Gastroesophageal sphincter (tissue), 4 donors: ENCODE results near the gene RNF19B. TPM values are rescaled to one million over a fixed set of nuclear protein-coding genes. Genes with fewer than 3 reads are reported as not detected.

Experiments
- ATAC-seq: fragments of 150-250 bp; one replicate; pipeline ENCODE4 v1.9.1; 2016; ENCODE audit warnings: mild to moderate bottlenecking, moderate library complexity
- H3K27ac ChIP-seq, 4 donors: fragments of 200-600 bp; sonication (generic) in 3 of 4; 1 replicate in 3 of 4; 2 replicates in 1 of 4; pipeline ENCODE4 v1.5.1; 2016 to 2019
- H3K27me3 ChIP-seq: fragments of 200-600 bp; sonication (generic); one replicate; pipeline ENCODE4 v1.5.1; 2019
- H3K36me3 ChIP-seq, 2 donors: fragments of 200-600 bp; sonication (generic); one replicate each; pipeline ENCODE4 v1.5.1; 2019; ENCODE audit warnings: control low read depth in 1 of 2
- H3K4me1 ChIP-seq, 3 donors: fragments of 200-600 bp; sonication (generic); 1 replicate in 2 of 3; 2 replicates in 1 of 3; pipeline ENCODE4 v1.5.1; 2016 to 2019; ENCODE audit warnings: control low read depth in 2 of 3
- H3K4me3 ChIP-seq, 2 donors: fragments of 200-600 bp; sonication (generic); one replicate each; pipeline ENCODE4 v1.5.1; 2019; ENCODE audit warnings: mild to moderate bottlenecking in 1 of 2, moderate library complexity in 1 of 2
- H3K9me3 ChIP-seq, 3 donors: fragments of 200-600 bp; sonication (generic); one replicate each; pipeline ENCODE4 v1.5.1; 2017 to 2019; ENCODE audit warnings: control low read depth in 2 of 3
- CTCF ChIP-seq, 4 experiments: fragments of 200-600 bp in 2 of 4; fragments of 450-650 bp in 2 of 4; sonication (generic) in 1 of 4; IDR thresholded peaks; one replicate each; pipeline ENCODE4 v1.5.1; 2017 to 2019; ENCODE audit warnings: antibody characterized with exemption in 4 of 4, mild to moderate bottlenecking in 2 of 4, moderate library complexity in 2 of 4
- EP300 ChIP-seq: sonication (generic); formaldehyde crosslinking; IDR thresholded peaks from one replicate; pipeline ENCODE4 v1.6.1; 2017; ENCODE audit warnings: antibody characterized with exemption, mild to moderate bottlenecking
- POLR2A ChIP-seq, 2 donors: fragments of 450-650 bp; IDR thresholded peaks; one replicate each; pipeline ENCODE4 v1.6.1; 2017; ENCODE audit warnings: antibody characterized with exemption in 2 of 2, mild to moderate bottlenecking in 2 of 2, moderate library complexity in 1 of 2
- POLR2AphosphoS5 ChIP-seq: sonication (generic); formaldehyde crosslinking; IDR thresholded peaks from one replicate; pipeline ENCODE4 v1.6.1; 2017; ENCODE audit warnings: antibody characterized with exemption
- WGBS, 2 donors: methylation state at CpG; one replicate each; pipeline ENCODE4 v1.1.5; 2018; ENCODE audit warnings: low coverage in 1 of 2; 5-methylcytosine and 5-hydroxymethylcytosine counted together
- total RNA-seq, 4 donors: library from RNA; depleted of rRNA; stranded (reverse); fragments of >200 nt; gene quantifications; one replicate each; pipeline ENCODE4 v1.1.0, GENCODE V29; 2016

The RNF19B gene
- total RNA-seq, 4 donors from 2014 or later = 19.5 to 25.2 (median 21.8) TPM

- H3K4me1 ChIP-seq = peaks cover 0 to 18% (median 7%) of the 10 kb centered on the region in 3 donors
- H3K36me3 ChIP-seq = peaks cover 0 to 7% of the 10 kb centered on the region in 2 donors
- peak; percentile 25 for ATAC-seq
- H3K9me3 ChIP-seq = no peaks in the 10 kb centered on the region
- peak overlapping the region; percentile 6 to 52 for H3K4me3 ChIP-seq
- H3K27ac ChIP-seq = no peak overlapping the region
- peaks cover 66% of the 10 kb centered on the region for H3K27me3 ChIP-seq
- TF ChIP-seq EP300 = no peak
- peak in 2 of 4 experiments; percentile 43 to 55 for TF ChIP-seq CTCF (IDR thresholded peaks at IDR 0.05)
- TF ChIP-seq POLR2AphosphoS5 = no peak
- TF ChIP-seq POLR2A (IDR thresholded peaks at IDR 0.05) = no peak
- WGBS, 2 donors = 38 to 61% methylated on average over 10 to 14 of the region's 49 CpGs
These were observed 72.0 kb downstream of the RNF19B start for GRCh38 chr1:32892368-32893197.

GRCh38 chr1:32891630-32892029, 73.0 kb downstream of the RNF19B start:
- Histone ChIP-seq H3K4me3 (no peak overlapping the region), H3K27me3 (peaks cover 75% of the 10 kb centered on the region), H3K9me3 (no peaks in the 10 kb centered on the region), H3K4me1 (peaks cover 0 to 22% (median 7%) of the 10 kb centered on the region in 3 donors), H3K36me3 (peaks cover 0 to 7% of the 10 kb centered on the region in 2 donors), H3K27ac (no peak overlapping the region)
- ATAC-seq = no peak
- 75 to 80% methylated on average over 1 of the region's 3 CpGs for WGBS, 2 donors
- no peak for TF ChIP-seq EP300
- TF ChIP-seq POLR2AphosphoS5 = no peak
- no peak for TF ChIP-seq POLR2A (IDR thresholded peaks at IDR 0.05)
- no peak for TF ChIP-seq CTCF (IDR thresholded peaks at IDR 0.05)

- TF ChIP-seq EP300 (no peak), POLR2A (IDR thresholded peaks at IDR 0.05) (no peak), CTCF (IDR thresholded peaks at IDR 0.05) (no peak), POLR2AphosphoS5 (no peak)
- no peak for ATAC-seq
- Histone ChIP-seq H3K9me3 (no peaks in the 10 kb centered on the region), H3K27me3 (peaks cover 79% of the 10 kb centered on the region), H3K27ac (no peak overlapping the region), H3K36me3 (peaks cover 0 to 7% of the 10 kb centered on the region in 2 donors), H3K4me3 (no peak overlapping the region), H3K4me1 (peaks cover 0 to 26% (median 10%) of the 10 kb centered on the region in 3 donors)
- WGBS, 2 donors = no CpG with 5 or more reads among the region's 1 CpG
These were observed 73.4 kb downstream of the RNF19B start for GRCh38 chr1:32891241-32891570.

GRCh38 chr1:32890516-32891240, 73.9 kb downstream of the RNF19B start:
- 85 to 89% methylated on average over 2 to 3 of the region's 7 CpGs for WGBS, 2 donors
- H3K27me3 ChIP-seq = peaks cover 85% of the 10 kb centered on the region

More at GRCh38 chr1:32890516-32891240, 73.9 kb downstream of the RNF19B start:
- ATAC-seq = no peak
- H3K4me3 ChIP-seq = no peak overlapping the region
- H3K4me1 ChIP-seq = peaks cover 0 to 31% (median 13%) of the 10 kb centered on the region in 3 donors
- no peak overlapping the region for H3K27ac ChIP-seq
- no peaks in the 10 kb centered on the region for H3K9me3 ChIP-seq
- H3K36me3 ChIP-seq = peaks cover 0 to 7% of the 10 kb centered on the region in 2 donors
- TF ChIP-seq POLR2AphosphoS5 (no peak), POLR2A (IDR thresholded peaks at IDR 0.05) (no peak), CTCF (IDR thresholded peaks at IDR 0.05) (no peak), EP300 (no peak)
